Suprapubic skin (tissue), 4 donors: ENCODE measurements around the gene TSPAN19. TPM values are rescaled to one million over a fixed set of nuclear protein-coding genes. Genes with fewer than 3 reads are reported as not detected.

Source experiments
- DNase-seq, 2 donors: peaks; one replicate each; pipeline ENCODE4 v3.0.0-alpha.2; 2019; ENCODE audit warnings: low spot score in 2 of 2
- H3K27ac ChIP-seq: fragments of 200-600 bp; sonication (generic); one replicate; pipeline ENCODE4 v1.5.1; 2019
- H3K27me3 ChIP-seq: fragments of 200-600 bp; sonication (generic); one replicate; pipeline ENCODE4 v1.5.1; 2019
- H3K36me3 ChIP-seq: fragments of 200-600 bp; sonication (generic); one replicate; pipeline ENCODE4 v1.5.1; 2019
- H3K4me1 ChIP-seq: fragments of 200-600 bp; sonication (generic); one replicate; pipeline ENCODE4 v1.5.1; 2019
- H3K4me3 ChIP-seq: fragments of 200-600 bp; sonication (generic); one replicate; pipeline ENCODE4 v1.5.1; 2019; ENCODE audit warnings: mild to moderate bottlenecking
- H3K9me3 ChIP-seq: fragments of 200-600 bp; sonication (generic); one replicate; pipeline ENCODE4 v1.5.1; 2019
- CTCF ChIP-seq, 2 donors: fragments of 200-600 bp in 1 of 2; fragments of 450-650 bp in 1 of 2; sonication (generic) in 1 of 2; IDR thresholded peaks; one replicate each; pipeline ENCODE4 v1.5.1; 2016 to 2019; ENCODE audit warnings: antibody characterized with exemption in 2 of 2, mild to moderate bottlenecking in 1 of 2, moderate library complexity in 1 of 2
- EP300 ChIP-seq: sonication (generic); formaldehyde crosslinking; IDR thresholded peaks from one replicate; pipeline ENCODE4 v1.6.1; 2017; ENCODE audit warnings: antibody characterized with exemption
- POLR2A ChIP-seq, 2 donors: fragments of 450-650 bp; IDR thresholded peaks; one replicate each; pipeline ENCODE4 v1.6.1; 2017; ENCODE audit warnings: antibody characterized with exemption in 2 of 2, mild to moderate bottlenecking in 2 of 2, moderate library complexity in 2 of 2
- POLR2AphosphoS5 ChIP-seq, 3 donors: sonication (generic); formaldehyde crosslinking; IDR thresholded peaks; one replicate each; pipeline ENCODE4 v1.6.1; 2017; ENCODE audit warnings: antibody characterized with exemption in 3 of 3
- WGBS: methylation state at CpG from one replicate; pipeline ENCODE4 v1.1.5; 2018; 5-methylcytosine and 5-hydroxymethylcytosine counted together
- total RNA-seq, 4 donors: library from RNA; depleted of rRNA; stranded (reverse); fragments of >200 nt; gene quantifications; one replicate each; pipeline ENCODE4 v1.1.0, GENCODE V29; 2016

Gene TSPAN19
- total RNA-seq, 4 donors from 2014 or later: not detected

GRCh38 chr12:85060916-85061315, 24.8 kb upstream of the TSPAN19 start:
- Histone ChIP-seq H3K4me1 (no peaks in the 10 kb centered on the region), H3K4me3 (no peak overlapping the region), H3K9me3 (no peaks in the 10 kb centered on the region), H3K36me3 (no peaks in the 10 kb centered on the region), H3K27ac (no peak overlapping the region), H3K27me3 (no peaks in the 10 kb centered on the region)
- no peak for DNase-seq
- 68% methylated on average over 2 of the region's 2 CpGs for WGBS
- no peak for TF ChIP-seq EP300
- TF ChIP-seq POLR2AphosphoS5 (IDR thresholded peaks at IDR 0.05): no peak
- TF ChIP-seq CTCF (IDR thresholded peaks at IDR 0.05): no peak
- TF ChIP-seq POLR2A (IDR thresholded peaks at IDR 0.05): no peak

DNA sequence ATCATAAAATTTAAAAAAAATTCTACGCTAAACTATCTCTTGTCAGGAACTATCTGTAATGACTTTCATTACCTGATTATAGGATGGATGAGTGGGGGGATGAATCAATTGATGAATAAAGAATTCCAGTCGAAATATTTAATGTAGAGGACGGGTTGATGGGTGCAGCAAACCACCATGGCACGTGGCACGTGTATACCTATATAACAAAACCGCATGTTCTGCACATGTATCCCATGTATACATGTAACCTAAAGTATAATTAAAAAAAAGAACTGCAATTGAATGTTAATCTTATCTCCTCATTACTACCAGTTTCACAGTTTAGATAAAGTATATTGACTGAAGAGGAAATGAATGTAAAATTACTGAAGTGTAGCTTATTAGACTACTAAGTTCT, 23.5 kb upstream of the TSPAN19 start:
- Histone ChIP-seq H3K36me3 (no peaks in the 10 kb centered on the region), H3K9me3 (no peaks in the 10 kb centered on the region), H3K27ac (no peak overlapping the region), H3K27me3 (peaks cover 3% of the 10 kb centered on the region), H3K4me3 (no peak overlapping the region), H3K4me1 (no peaks in the 10 kb centered on the region)
- WGBS: 65% methylated on average over 6 of the region's 6 CpGs
- no peak for DNase-seq
- TF ChIP-seq EP300: no peak

- Histone ChIP-seq H3K4me3 (no peak overlapping the region), H3K9me3 (no peaks in the 10 kb centered on the region), H3K36me3 (no peaks in the 10 kb centered on the region), H3K4me1 (no peaks in the 10 kb centered on the region), H3K27me3 (peaks cover 3% of the 10 kb centered on the region), H3K27ac (no peak overlapping the region)
- DNase-seq: no peak
- WGBS: 49% methylated on average over 3 of the region's 3 CpGs
- TF ChIP-seq EP300: no peak
- TF ChIP-seq POLR2A (IDR thresholded peaks at IDR 0.05): no peak
- no peak for TF ChIP-seq CTCF (IDR thresholded peaks at IDR 0.05)
These were observed 22.3 kb upstream of the TSPAN19 start for GRCh38 chr12:85058339-85058738.

DNA sequence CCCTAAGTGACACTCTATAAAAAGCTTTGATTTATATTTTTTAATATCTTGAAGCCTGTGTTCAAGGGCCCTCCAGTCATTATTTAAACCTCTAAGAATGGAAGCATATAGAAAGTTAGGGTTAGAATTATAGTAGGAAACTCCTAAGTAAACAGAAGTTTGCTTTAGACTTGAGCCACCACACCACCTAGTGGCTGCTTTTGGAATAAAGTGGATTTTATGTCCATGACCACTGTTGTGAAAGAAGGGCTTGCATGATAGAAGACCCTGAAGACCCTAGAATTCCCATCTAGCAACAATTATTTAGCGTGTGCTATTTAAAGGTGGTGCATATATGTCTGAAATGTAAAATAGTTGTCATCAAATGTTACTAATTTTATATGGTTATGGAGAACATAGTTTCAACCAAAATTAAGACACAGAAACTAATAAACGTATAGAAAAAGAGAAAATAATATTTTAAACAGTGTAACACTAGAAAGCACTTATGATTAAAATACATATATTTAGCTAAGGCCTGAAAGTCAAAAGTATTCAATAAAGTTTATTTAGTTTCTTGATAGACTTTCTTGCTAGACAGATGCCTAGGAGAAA, 21.4 kb upstream of the TSPAN19 start:
- DNase-seq: no peak
- 43% methylated on average over 2 of the region's 2 CpGs for WGBS

DNA sequence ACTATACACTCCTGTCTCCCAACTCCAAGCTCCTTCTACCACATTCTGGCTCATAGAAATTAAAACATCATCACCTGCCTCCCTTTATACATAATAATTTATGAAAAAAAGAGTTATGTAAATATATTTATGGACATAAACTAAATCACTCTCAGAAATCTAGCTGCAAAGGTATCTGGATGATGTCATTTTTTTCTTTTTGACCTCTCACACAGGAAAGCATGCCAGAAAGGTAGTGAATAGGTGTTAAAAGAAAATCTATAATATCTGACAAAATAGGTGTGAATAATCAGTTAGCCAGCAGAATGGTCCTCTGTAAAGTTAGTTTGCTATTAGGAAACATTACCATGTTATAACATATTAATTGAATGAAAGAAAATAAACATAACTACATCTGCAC, 7.8 kb upstream of the TSPAN19 start:
- Histone ChIP-seq H3K36me3 (no peaks in the 10 kb centered on the region), H3K27me3 (no peaks in the 10 kb centered on the region), H3K4me1 (no peaks in the 10 kb centered on the region), H3K27ac (no peak overlapping the region), H3K9me3 (no peaks in the 10 kb centered on the region), H3K4me3 (no peak overlapping the region)
- DNase-seq: no peak
- TF ChIP-seq POLR2AphosphoS5 (IDR thresholded peaks at IDR 0.05) (no peak), CTCF (IDR thresholded peaks at IDR 0.05) (no peak), EP300 (no peak), POLR2A (IDR thresholded peaks at IDR 0.05) (no peak)

More for the DNA sequence above, 21.4 kb upstream of the TSPAN19 start:
- H3K36me3 ChIP-seq: no peaks in the 10 kb centered on the region
- TF ChIP-seq CTCF (IDR thresholded peaks at IDR 0.05) (peak; percentile 47 to 64), POLR2A (IDR thresholded peaks at IDR 0.05) (no peak)
- H3K4me1 ChIP-seq: no peaks in the 10 kb centered on the region
- H3K27ac ChIP-seq: no peak overlapping the region
- peaks cover 3% of the 10 kb centered on the region for H3K27me3 ChIP-seq
- H3K9me3 ChIP-seq: no peaks in the 10 kb centered on the region
- no peak overlapping the region for H3K4me3 ChIP-seq

GRCh38 chr12:85041395-85041794, 5.3 kb upstream of the TSPAN19 start:
- H3K9me3 ChIP-seq: no peaks in the 10 kb centered on the region
- peaks cover 4% of the 10 kb centered on the region for H3K27me3 ChIP-seq
- TF ChIP-seq POLR2AphosphoS5 (IDR thresholded peaks at IDR 0.05): no peak
- no peak for TF ChIP-seq EP300
- no peak for TF ChIP-seq CTCF (IDR thresholded peaks at IDR 0.05)
- no peak for TF ChIP-seq POLR2A (IDR thresholded peaks at IDR 0.05)
- H3K4me3 ChIP-seq: no peak overlapping the region
- WGBS: 55% methylated on average over 1 of the region's 1 CpG
- no peaks in the 10 kb centered on the region for H3K4me1 ChIP-seq
- H3K27ac ChIP-seq: no peak overlapping the region
- no peaks in the 10 kb centered on the region for H3K36me3 ChIP-seq
- DNase-seq: no peak
